ENCODE data around the gene NTSR2.

The NTSR2 gene

DNA sequence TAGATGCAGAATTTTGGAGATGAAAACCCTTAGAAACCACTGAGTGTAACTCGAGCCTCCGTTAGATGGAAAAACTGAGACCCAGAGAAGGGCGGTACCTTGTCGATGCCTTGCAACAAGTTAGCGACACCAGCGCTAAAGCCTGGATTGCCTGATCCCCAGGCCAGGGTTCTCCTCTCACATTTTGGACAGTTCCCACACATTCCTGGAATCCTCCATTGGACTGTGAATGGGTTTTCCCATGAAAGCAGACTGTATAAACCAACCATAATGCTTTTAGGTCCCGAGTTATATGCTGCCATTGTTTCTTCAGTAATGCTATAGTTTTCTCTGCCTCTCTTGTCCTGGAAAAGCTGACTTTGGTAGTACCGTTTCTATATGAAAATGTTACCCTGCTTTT, 39.3 kb upstream of the NTSR2 start:
- ChIA-PET CTCF (no interaction called here), POLR2A (no interaction called here)
- DNase-seq (ENCODE audit: extremely low spot score), result no peak
- TF ChIP-seq NFRKB (IDR thresholded peaks at IDR 0.05), result no peak
- TF ChIP-seq HDGF (IDR thresholded peaks at IDR 0.05; ENCODE audit: borderline replicate concordance), result no peak
- no peak for TF ChIP-seq FOXM1 (IDR thresholded peaks at IDR 0.05; ENCODE audit: borderline replicate concordance)
- TF ChIP-seq L3MBTL2 (conservative IDR thresholded peaks at IDR 0.05), result no peak
- no peak for TF ChIP-seq TARDBP (IDR thresholded peaks at IDR 0.05)
- no peak for TF ChIP-seq ZNF384 (IDR thresholded peaks at IDR 0.05)
- no peak for TF ChIP-seq SP1 (IDR thresholded peaks at IDR 0.05)

DNA sequence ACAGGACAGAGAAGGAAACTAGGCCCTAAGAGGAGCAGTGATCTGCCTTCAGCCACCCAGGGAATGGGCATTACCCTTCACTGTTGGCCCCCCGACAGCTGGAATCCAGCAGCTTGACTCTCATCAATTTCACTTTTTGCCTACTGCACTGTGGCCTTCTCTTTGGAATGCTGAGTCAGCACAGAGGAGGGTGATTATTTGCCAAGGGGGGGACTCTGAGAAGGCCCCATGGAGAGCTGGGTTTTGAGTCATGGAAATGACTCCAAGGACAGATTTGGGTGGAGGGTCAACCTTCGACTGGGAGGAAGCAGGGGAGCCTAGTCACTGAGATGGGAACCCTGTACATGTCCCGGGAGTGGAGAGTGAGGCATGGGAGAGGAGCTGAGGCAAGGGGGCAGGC, 38.1 kb upstream of the NTSR2 start:
- TF ChIP-seq ARNT (IDR thresholded peaks at IDR 0.05) (no peak), FOXM1 (IDR thresholded peaks at IDR 0.05; ENCODE audit: borderline replicate concordance) (no peak), FOXK2 (IDR thresholded peaks at IDR 0.05) (no peak), ZNF384 (IDR thresholded peaks at IDR 0.05) (no peak), TARDBP (IDR thresholded peaks at IDR 0.05) (no peak), SP1 (IDR thresholded peaks at IDR 0.05) (no peak), NFRKB (IDR thresholded peaks at IDR 0.05) (no peak), FOXA1 (IDR thresholded peaks at IDR 0.05) (no peak), HDGF (IDR thresholded peaks at IDR 0.05; ENCODE audit: borderline replicate concordance) (no peak), CTBP1 (IDR thresholded peaks at IDR 0.05; ENCODE audit: borderline replicate concordance) (no peak), ELF4 (IDR thresholded peaks at IDR 0.05) (no peak)
- DNase-seq (ENCODE audit: extremely low spot score), result no peak
- ChIA-PET CTCF (interaction anchor here (1.2 kb wide), 1 partner anchor 20 kb away, joined by 3 read pairs; no protein-coding TSS in a partner anchor), POLR2A (no interaction called here)

GRCh38 chr2:11705711-11706110, 35.7 kb upstream of the NTSR2 start:
- CTCF ChIA-PET, result no interaction called here
- no peak for DNase-seq (ENCODE audit: extremely low spot score)
- POLR2A ChIA-PET, result no interaction called here
- TF ChIP-seq, protein P1, sequence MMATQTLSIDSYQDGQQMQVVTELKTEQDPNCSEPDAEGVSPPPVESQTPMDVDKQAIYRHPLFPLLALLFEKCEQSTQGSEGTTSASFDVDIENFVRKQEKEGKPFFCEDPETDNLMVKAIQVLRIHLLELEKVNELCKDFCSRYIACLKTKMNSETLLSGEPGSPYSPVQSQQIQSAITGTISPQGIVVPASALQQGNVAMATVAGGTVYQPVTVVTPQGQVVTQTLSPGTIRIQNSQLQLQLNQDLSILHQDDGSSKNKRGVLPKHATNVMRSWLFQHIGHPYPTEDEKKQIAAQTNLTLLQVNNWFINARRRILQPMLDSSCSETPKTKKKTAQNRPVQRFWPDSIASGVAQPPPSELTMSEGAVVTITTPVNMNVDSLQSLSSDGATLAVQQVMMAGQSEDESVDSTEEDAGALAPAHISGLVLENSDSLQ (IDR thresholded peaks at IDR 0.05), result no peak
- TF ChIP-seq BHLHE40 (IDR thresholded peaks at IDR 0.05; ENCODE audit: borderline replicate concordance), result no peak
- no peak for TF ChIP-seq SP1 (IDR thresholded peaks at IDR 0.05)
- TF ChIP-seq FOXK2 (IDR thresholded peaks at IDR 0.05), result no peak
- TF ChIP-seq TARDBP (IDR thresholded peaks at IDR 0.05), result no peak
- no peak for TF ChIP-seq ZNF384 (IDR thresholded peaks at IDR 0.05)
- no peak for TF ChIP-seq HDGF (IDR thresholded peaks at IDR 0.05; ENCODE audit: borderline replicate concordance)
- no peak for TF ChIP-seq LEF1 (IDR thresholded peaks at IDR 0.05; ENCODE audit: borderline replicate concordance)
- no peak for TF ChIP-seq SUZ12 (IDR thresholded peaks at IDR 0.05)
- no peak for TF ChIP-seq FOXA1 (IDR thresholded peaks at IDR 0.05)
- no peak for TF ChIP-seq NFRKB (IDR thresholded peaks at IDR 0.05)

- ChIA-PET CTCF (interaction anchor here (1.0 kb wide), 1 partner anchor 12 kb away, joined by 4 read pairs; no protein-coding TSS in a partner anchor), POLR2A (no interaction called here)
- TF ChIP-seq ZNF384 (IDR thresholded peaks at IDR 0.05), result no peak
- no peak for TF ChIP-seq CTBP1 (IDR thresholded peaks at IDR 0.05; ENCODE audit: borderline replicate concordance)
- no peak for TF ChIP-seq LEF1 (IDR thresholded peaks at IDR 0.05; ENCODE audit: borderline replicate concordance)
- no peak for TF ChIP-seq FOXA1 (IDR thresholded peaks at IDR 0.05)
- no peak for TF ChIP-seq ELF4 (IDR thresholded peaks at IDR 0.05)
- DNase-seq (ENCODE audit: extremely low spot score), result no peak
Measured at GRCh38 chr2:11705063-11705462, 35.1 kb upstream of the NTSR2 start.

GRCh38 chr2:11703700-11704099, 33.7 kb upstream of the NTSR2 start:
- TF ChIP-seq FOXM1 (IDR thresholded peaks at IDR 0.05; ENCODE audit: borderline replicate concordance) (no peak), TARDBP (IDR thresholded peaks at IDR 0.05) (no peak), L3MBTL2 (conservative IDR thresholded peaks at IDR 0.05) (no peak), BHLHE40 (IDR thresholded peaks at IDR 0.05; ENCODE audit: borderline replicate concordance) (no peak), FOXA1 (IDR thresholded peaks at IDR 0.05) (no peak), HDGF (IDR thresholded peaks at IDR 0.05; ENCODE audit: borderline replicate concordance) (no peak), NFRKB (IDR thresholded peaks at IDR 0.05) (no peak), ARNT (IDR thresholded peaks at IDR 0.05) (no peak), ELF4 (IDR thresholded peaks at IDR 0.05) (no peak), ZNF384 (IDR thresholded peaks at IDR 0.05) (no peak), CTBP1 (IDR thresholded peaks at IDR 0.05; ENCODE audit: borderline replicate concordance) (no peak)
- TF ChIP-seq, protein P1 (IDR thresholded peaks at IDR 0.05), result no peak
- ChIA-PET POLR2A (no interaction called here), CTCF (interaction anchor here (0.6 kb wide), 1 partner anchor 16 kb away, joined by 3 read pairs; no protein-coding TSS in a partner anchor)
- DNase-seq (ENCODE audit: extremely low spot score), result no peak

GRCh38 chr2:11702946-11703345, 33.0 kb upstream of the NTSR2 start:
- TF ChIP-seq ZNF384 (IDR thresholded peaks at IDR 0.05) (no peak), ELF4 (IDR thresholded peaks at IDR 0.05) (no peak), L3MBTL2 (conservative IDR thresholded peaks at IDR 0.05) (no peak), TARDBP (IDR thresholded peaks at IDR 0.05) (no peak), ARNT (IDR thresholded peaks at IDR 0.05) (no peak), CTBP1 (IDR thresholded peaks at IDR 0.05; ENCODE audit: borderline replicate concordance) (no peak), SUZ12 (IDR thresholded peaks at IDR 0.05) (no peak), LEF1 (IDR thresholded peaks at IDR 0.05; ENCODE audit: borderline replicate concordance) (no peak), FOXA1 (IDR thresholded peaks at IDR 0.05) (no peak), SP1 (IDR thresholded peaks at IDR 0.05) (no peak), BHLHE40 (IDR thresholded peaks at IDR 0.05; ENCODE audit: borderline replicate concordance) (no peak), NFRKB (IDR thresholded peaks at IDR 0.05) (no peak), FOXK2 (IDR thresholded peaks at IDR 0.05) (no peak), FOXM1 (IDR thresholded peaks at IDR 0.05; ENCODE audit: borderline replicate concordance) (no peak), HDGF (IDR thresholded peaks at IDR 0.05; ENCODE audit: borderline replicate concordance) (no peak)
- TF ChIP-seq, protein P1 (IDR thresholded peaks at IDR 0.05), result no peak
- CTCF ChIA-PET, result no interaction called here
- no peak for DNase-seq (ENCODE audit: extremely low spot score)
- POLR2A ChIA-PET, result no interaction called here
